ENCODE results near the gene DNAH6.

DNAH6 gene

DNA sequence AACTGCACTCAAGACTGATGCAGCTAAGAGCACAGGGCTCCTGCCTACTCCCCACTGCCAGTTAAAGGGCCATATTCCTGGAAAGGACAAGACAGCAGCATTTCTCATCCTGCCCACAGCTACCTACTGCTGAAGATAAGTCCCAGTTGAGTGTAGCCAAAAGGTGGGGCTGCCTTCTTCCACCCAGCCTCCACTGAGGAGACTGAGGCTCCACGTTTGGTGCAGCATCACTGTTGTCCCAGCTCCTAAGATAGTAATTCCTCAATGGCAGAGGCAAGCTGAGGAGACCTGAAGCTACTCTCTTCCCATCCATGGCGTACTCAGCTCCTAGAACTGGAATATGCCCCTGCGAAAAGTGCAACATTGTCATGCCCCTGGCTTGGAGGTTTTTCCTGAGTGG lies 214.9 kb downstream of the DNAH6 start:
- Histone ChIP-seq H3K9me3 (ENCODE audit: low read length) (no peaks in the 10 kb centered on the region), H3K36me3 (ENCODE audit: insufficient read depth, low read length) (no peaks in the 10 kb centered on the region), H4K20me1 (ENCODE audit: insufficient read depth, low read length) (no peaks in the 10 kb centered on the region), H3K4me2 (ENCODE audit: low read length) (no peak overlapping the region), H3K79me2 (ENCODE audit: insufficient read depth, low read length) (no peaks in the 10 kb centered on the region), H3K9me2 (ENCODE audit: low read depth, low read length) (no peaks in the 10 kb centered on the region), H3K9ac (ENCODE audit: low read length) (no peak overlapping the region), H3K27ac (ENCODE audit: low read depth, low read length, poor library complexity, severe bottlenecking) (no peak overlapping the region), H3F3A (ENCODE audit: insufficient read depth, low read length) (no peaks in the 10 kb centered on the region), H3K4me1 (ENCODE audit: insufficient read depth, low read length, severe bottlenecking) (no peaks in the 10 kb centered on the region), H3K4me3 (ENCODE audit: low read depth, low read length, poor library complexity, severe bottlenecking) (no peak overlapping the region), H3K27me3 (ENCODE audit: insufficient read depth, low read length) (no peaks in the 10 kb centered on the region), H2AFZ (ENCODE audit: low read length) (no peak overlapping the region)
- TF ChIP-seq EZH2 (IDR thresholded peaks at IDR 0.05; ENCODE audit: borderline replicate concordance, low read length) = no peak
- TF ChIP-seq, protein P1, sequence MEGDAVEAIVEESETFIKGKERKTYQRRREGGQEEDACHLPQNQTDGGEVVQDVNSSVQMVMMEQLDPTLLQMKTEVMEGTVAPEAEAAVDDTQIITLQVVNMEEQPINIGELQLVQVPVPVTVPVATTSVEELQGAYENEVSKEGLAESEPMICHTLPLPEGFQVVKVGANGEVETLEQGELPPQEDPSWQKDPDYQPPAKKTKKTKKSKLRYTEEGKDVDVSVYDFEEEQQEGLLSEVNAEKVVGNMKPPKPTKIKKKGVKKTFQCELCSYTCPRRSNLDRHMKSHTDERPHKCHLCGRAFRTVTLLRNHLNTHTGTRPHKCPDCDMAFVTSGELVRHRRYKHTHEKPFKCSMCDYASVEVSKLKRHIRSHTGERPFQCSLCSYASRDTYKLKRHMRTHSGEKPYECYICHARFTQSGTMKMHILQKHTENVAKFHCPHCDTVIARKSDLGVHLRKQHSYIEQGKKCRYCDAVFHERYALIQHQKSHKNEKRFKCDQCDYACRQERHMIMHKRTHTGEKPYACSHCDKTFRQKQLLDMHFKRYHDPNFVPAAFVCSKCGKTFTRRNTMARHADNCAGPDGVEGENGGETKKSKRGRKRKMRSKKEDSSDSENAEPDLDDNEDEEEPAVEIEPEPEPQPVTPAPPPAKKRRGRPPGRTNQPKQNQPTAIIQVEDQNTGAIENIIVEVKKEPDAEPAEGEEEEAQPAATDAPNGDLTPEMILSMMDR (IDR thresholded peaks at IDR 0.05; ENCODE audit: low read length) = no peak

DNA sequence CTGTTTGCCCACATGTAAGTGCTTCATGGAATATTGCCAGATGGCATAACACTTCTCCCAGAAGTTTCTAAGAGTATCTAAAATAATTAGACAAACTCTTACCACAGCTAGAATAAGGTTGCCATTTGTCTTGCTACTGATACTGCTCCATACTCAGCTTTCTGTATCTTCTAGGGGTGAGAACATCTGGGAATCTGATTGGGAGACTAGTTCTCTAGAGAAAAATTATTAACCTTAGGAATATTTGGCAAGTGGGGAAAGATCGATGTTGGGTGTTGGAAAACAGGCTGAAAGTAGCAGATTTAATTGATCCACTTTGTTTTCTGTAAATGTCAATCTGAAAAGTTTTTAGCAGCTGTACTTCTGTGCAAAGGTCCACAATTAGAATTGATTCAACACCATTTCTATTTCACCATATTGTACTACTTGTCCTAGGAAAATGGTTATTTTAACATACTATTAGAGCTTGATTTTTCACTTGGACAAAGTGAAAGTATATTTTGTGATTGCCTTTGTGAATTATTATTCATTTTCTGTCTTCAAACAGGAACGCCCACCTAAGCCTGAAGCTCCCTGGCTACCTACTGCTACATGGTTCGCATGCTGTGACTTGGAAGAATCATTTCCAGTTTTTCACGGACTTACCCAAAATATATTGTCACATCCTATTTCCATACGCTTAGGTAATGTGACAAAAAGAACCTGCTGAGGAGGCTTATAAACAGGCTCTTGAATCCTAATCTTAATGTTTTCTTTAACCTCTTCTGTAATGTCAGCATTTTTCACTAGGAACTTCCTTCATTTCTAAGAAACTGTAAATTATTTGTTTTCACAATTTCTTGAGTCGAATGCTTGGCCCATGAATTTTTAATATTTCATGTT lies 216.8 kb downstream of the DNAH6 start:
- TF ChIP-seq, protein P1 (IDR thresholded peaks at IDR 0.05; ENCODE audit: low read length) = no peak
- no peak for TF ChIP-seq EZH2 (IDR thresholded peaks at IDR 0.05; ENCODE audit: borderline replicate concordance, low read length)
- H3K79me2 ChIP-seq (ENCODE audit: insufficient read depth, low read length) = no peaks in the 10 kb centered on the region
- H3K4me1 ChIP-seq (ENCODE audit: insufficient read depth, low read length, severe bottlenecking) = no peaks in the 10 kb centered on the region
- no peaks in the 10 kb centered on the region for H3K9me2 ChIP-seq (ENCODE audit: low read depth, low read length)
- no peaks in the 10 kb centered on the region for H3K36me3 ChIP-seq (ENCODE audit: insufficient read depth, low read length)
- H2AFZ ChIP-seq (ENCODE audit: low read length) = no peak overlapping the region
- no peak overlapping the region for H3K9ac ChIP-seq (ENCODE audit: low read length)
- H3F3A ChIP-seq (ENCODE audit: insufficient read depth, low read length) = no peaks in the 10 kb centered on the region
- no peak overlapping the region for H3K4me2 ChIP-seq (ENCODE audit: low read length)
- no peaks in the 10 kb centered on the region for H3K9me3 ChIP-seq (ENCODE audit: low read length)
- no peaks in the 10 kb centered on the region for H3K27me3 ChIP-seq (ENCODE audit: insufficient read depth, low read length)
- no peaks in the 10 kb centered on the region for H4K20me1 ChIP-seq (ENCODE audit: insufficient read depth, low read length)
- no peak overlapping the region for H3K4me3 ChIP-seq (ENCODE audit: low read depth, low read length, poor library complexity, severe bottlenecking)
- no peak overlapping the region for H3K27ac ChIP-seq (ENCODE audit: low read depth, low read length, poor library complexity, severe bottlenecking)

DNA sequence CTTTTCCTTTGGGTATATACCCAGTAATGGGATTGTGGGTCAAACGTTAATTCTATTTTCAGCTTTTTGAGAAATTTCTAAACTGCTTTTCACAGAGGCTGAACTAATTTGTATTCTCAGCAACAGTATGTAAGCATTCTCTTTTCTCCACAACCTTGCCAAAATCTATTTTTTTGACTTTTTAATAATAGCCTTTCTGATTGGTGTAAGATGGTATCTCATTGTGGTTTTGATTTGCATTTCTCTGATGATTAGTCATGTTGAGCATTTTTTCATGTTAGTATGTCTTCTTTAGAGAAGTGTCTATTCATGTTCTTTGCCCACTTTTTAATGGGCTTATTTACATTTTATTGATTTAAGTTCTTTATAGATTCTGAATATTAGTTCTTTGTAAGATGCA lies 219.1 kb downstream of the DNAH6 start:
- H3K4me2 ChIP-seq (ENCODE audit: low read length) = no peak overlapping the region
- no peaks in the 10 kb centered on the region for H3K27me3 ChIP-seq (ENCODE audit: insufficient read depth, low read length)
- no peak overlapping the region for H2AFZ ChIP-seq (ENCODE audit: low read length)
- TF ChIP-seq, protein P1 (IDR thresholded peaks at IDR 0.05; ENCODE audit: low read length) = no peak
- no peak for TF ChIP-seq EZH2 (IDR thresholded peaks at IDR 0.05; ENCODE audit: borderline replicate concordance, low read length)
- no peaks in the 10 kb centered on the region for H3K79me2 ChIP-seq (ENCODE audit: insufficient read depth, low read length)
- H3K36me3 ChIP-seq (ENCODE audit: insufficient read depth, low read length) = no peaks in the 10 kb centered on the region
- no peak overlapping the region for H3K27ac ChIP-seq (ENCODE audit: low read depth, low read length, poor library complexity, severe bottlenecking)
- no peak overlapping the region for H3K9ac ChIP-seq (ENCODE audit: low read length)
- H3K9me2 ChIP-seq (ENCODE audit: low read depth, low read length) = no peaks in the 10 kb centered on the region
- no peaks in the 10 kb centered on the region for H3F3A ChIP-seq (ENCODE audit: insufficient read depth, low read length)
- H4K20me1 ChIP-seq (ENCODE audit: insufficient read depth, low read length) = no peaks in the 10 kb centered on the region
- H3K4me3 ChIP-seq (ENCODE audit: low read depth, low read length, poor library complexity, severe bottlenecking) = no peak overlapping the region
- H3K4me1 ChIP-seq (ENCODE audit: insufficient read depth, low read length, severe bottlenecking) = no peaks in the 10 kb centered on the region
- H3K9me3 ChIP-seq (ENCODE audit: low read length) = no peaks in the 10 kb centered on the region
